HG02884 (cell line): ENCODE results near the gene PDZRN3.

Experiments used
- ATAC-seq: cut with Tn5 transposase; IDR thresholded peaks from one replicate; pipeline ENCODE4 v1.9.1; 2021; ENCODE audit warnings: mild to moderate bottlenecking, moderate library complexity; ENCODE audit not compliant: unreplicated experiment

The PDZRN3 gene

GRCh38 chr3:73432023-73432705 is 192.6 kb downstream of the PDZRN3 start:
- ATAC-seq: no peak

- no peak for ATAC-seq
These were observed 193.4 kb downstream of the PDZRN3 start for GRCh38 chr3:73431183-73431900.

- no peak for ATAC-seq
These were observed 197.6 kb downstream of the PDZRN3 start for GRCh38 chr3:73427048-73427706.

- ATAC-seq: no peak
These were observed 198.1 kb downstream of the PDZRN3 start for GRCh38 chr3:73426606-73427005.

GRCh38 chr3:73423116-73423515 is 201.6 kb downstream of the PDZRN3 start:
- no peak for ATAC-seq

GRCh38 chr3:73422571-73422970 is 202.2 kb downstream of the PDZRN3 start:
- no peak for ATAC-seq

- ATAC-seq: no peak
These were observed 204.8 kb downstream of the PDZRN3 start for GRCh38 chr3:73419942-73420341.

GRCh38 chr3:73419179-73419803 is 205.4 kb downstream of the PDZRN3 start:
- ATAC-seq: no peak

- ATAC-seq: no peak
These were observed 206.1 kb downstream of the PDZRN3 start for GRCh38 chr3:73418681-73419080.

GRCh38 chr3:73415118-73415517 is 209.6 kb downstream of the PDZRN3 start:
- ATAC-seq: no peak

- ATAC-seq: no peak
These were observed 211.1 kb downstream of the PDZRN3 start for GRCh38 chr3:73413619-73414018.

- no peak for ATAC-seq
These were observed 212.7 kb downstream of the PDZRN3 start for GRCh38 chr3:73411993-73412392.

- no peak for ATAC-seq
These were observed 213.2 kb downstream of the PDZRN3 start for GRCh38 chr3:73411545-73411944.

- ATAC-seq: no peak
These were observed 215.5 kb downstream of the PDZRN3 start for GRCh38 chr3:73409138-73409763.

- ATAC-seq: no peak
These were observed 216.1 kb downstream of the PDZRN3 start for GRCh38 chr3:73408634-73409033.

GRCh38 chr3:73407577-73407976 is 217.2 kb downstream of the PDZRN3 start:
- ATAC-seq: no peak

GRCh38 chr3:73405853-73406252 is 218.9 kb downstream of the PDZRN3 start:
- no peak for ATAC-seq

- ATAC-seq: no peak
These were observed 219.7 kb downstream of the PDZRN3 start for GRCh38 chr3:73405000-73405399.

- no peak for ATAC-seq
These were observed 220.3 kb downstream of the PDZRN3 start for GRCh38 chr3:73404435-73404834.

GRCh38 chr3:73403444-73403843 is 221.3 kb downstream of the PDZRN3 start:
- no peak for ATAC-seq

- ATAC-seq: no peak
These were observed 223.0 kb downstream of the PDZRN3 start for GRCh38 chr3:73401616-73402279.
